ENCODE measurements around the gene IP6K2.

Gene IP6K2

GRCh38 chr3:48644898-48645760 is 71.9 kb downstream of the IP6K2 start:
- Histone ChIP-seq H3K9ac (ENCODE audit: low read depth in 1 of 2, low read length in 2 of 2) (no peak overlapping the region), H3K27me3 (ENCODE audit: control insufficient read depth in 1 of 2, insufficient read depth in 2 of 2, low read length in 2 of 2) (no peaks in the 10 kb centered on the region), H3K4me3 (ENCODE audit: low read depth in 1 of 2, low read length in 2 of 2) (no peak overlapping the region), H3K36me3 (ENCODE audit: control insufficient read depth in 1 of 2, insufficient read depth in 2 of 2, low read length in 2 of 2) (no peaks in the 10 kb centered on the region), H3K27ac (ENCODE audit: low read depth, low read length) (no peak overlapping the region), H3K9me3 (ENCODE audit: control insufficient read depth in 1 of 2, low read length in 2 of 2) (no peaks in the 10 kb centered on the region), H3K4me1 (ENCODE audit: control insufficient read depth in 1 of 2, insufficient read depth in 2 of 2, low read length in 2 of 2) (no peaks in the 10 kb centered on the region)

- H3K9ac ChIP-seq (ENCODE audit: low read depth in 1 of 2, low read length in 2 of 2): no peak overlapping the region
- no peak overlapping the region for H3K27ac ChIP-seq (ENCODE audit: low read depth, low read length)
- no peaks in the 10 kb centered on the region for H3K9me3 ChIP-seq (ENCODE audit: control insufficient read depth in 1 of 2, low read length in 2 of 2)
- no peaks in the 10 kb centered on the region for H3K36me3 ChIP-seq (ENCODE audit: control insufficient read depth in 1 of 2, insufficient read depth in 2 of 2, low read length in 2 of 2)
- H3K4me1 ChIP-seq (ENCODE audit: control insufficient read depth in 1 of 2, insufficient read depth in 2 of 2, low read length in 2 of 2): no peaks in the 10 kb centered on the region
- no peaks in the 10 kb centered on the region for H3K27me3 ChIP-seq (ENCODE audit: control insufficient read depth in 1 of 2, insufficient read depth in 2 of 2, low read length in 2 of 2)
- H3K4me3 ChIP-seq (ENCODE audit: low read depth in 1 of 2, low read length in 2 of 2): no peak overlapping the region
Measured at GRCh38 chr3:48642605-48643004, 74.4 kb downstream of the IP6K2 start.

GRCh38 chr3:48641396-48641795 is 75.6 kb downstream of the IP6K2 start:
- Histone ChIP-seq H3K9ac (ENCODE audit: low read depth in 1 of 2, low read length in 2 of 2) (no peak overlapping the region), H3K9me3 (ENCODE audit: control insufficient read depth in 1 of 2, low read length in 2 of 2) (no peaks in the 10 kb centered on the region), H3K27me3 (ENCODE audit: control insufficient read depth in 1 of 2, insufficient read depth in 2 of 2, low read length in 2 of 2) (no peaks in the 10 kb centered on the region), H3K27ac (ENCODE audit: low read depth, low read length) (no peak overlapping the region), H3K36me3 (ENCODE audit: control insufficient read depth in 1 of 2, insufficient read depth in 2 of 2, low read length in 2 of 2) (no peaks in the 10 kb centered on the region), H3K4me3 (ENCODE audit: low read depth in 1 of 2, low read length in 2 of 2) (no peak overlapping the region), H3K4me1 (ENCODE audit: control insufficient read depth in 1 of 2, insufficient read depth in 2 of 2, low read length in 2 of 2) (peaks cover 2 to 4% of the 10 kb centered on the region in 2 donors)

GRCh38 chr3:48639944-48640606 is 76.9 kb downstream of the IP6K2 start:
- H3K27ac ChIP-seq (ENCODE audit: low read depth, low read length): no peak overlapping the region
- no peaks in the 10 kb centered on the region for H3K27me3 ChIP-seq (ENCODE audit: control insufficient read depth in 1 of 2, insufficient read depth in 2 of 2, low read length in 2 of 2)
- H3K9ac ChIP-seq (ENCODE audit: low read depth in 1 of 2, low read length in 2 of 2): no peak overlapping the region
- H3K4me3 ChIP-seq (ENCODE audit: low read depth in 1 of 2, low read length in 2 of 2): no peak overlapping the region
- no peaks in the 10 kb centered on the region for H3K36me3 ChIP-seq (ENCODE audit: control insufficient read depth in 1 of 2, insufficient read depth in 2 of 2, low read length in 2 of 2)
- H3K9me3 ChIP-seq (ENCODE audit: control insufficient read depth in 1 of 2, low read length in 2 of 2): no peaks in the 10 kb centered on the region
- peaks cover 9 to 11% of the 10 kb centered on the region in 2 donors for H3K4me1 ChIP-seq (ENCODE audit: control insufficient read depth in 1 of 2, insufficient read depth in 2 of 2, low read length in 2 of 2)
